GM19043 (cell line): ENCODE measurements around the gene PRRX2.
"Not testable (repeated sequence)": the region's sequence is repeated elsewhere in the genome, so short reads cannot be mapped to it uniquely, and the experiment has no call there.

Experiments
- ATAC-seq: cut with Tn5 transposase; IDR thresholded peaks from one replicate; pipeline ENCODE4 v1.9.1; 2021; ENCODE audit warnings: low read depth; ENCODE audit not compliant: unreplicated experiment

The PRRX2 gene

DNA sequence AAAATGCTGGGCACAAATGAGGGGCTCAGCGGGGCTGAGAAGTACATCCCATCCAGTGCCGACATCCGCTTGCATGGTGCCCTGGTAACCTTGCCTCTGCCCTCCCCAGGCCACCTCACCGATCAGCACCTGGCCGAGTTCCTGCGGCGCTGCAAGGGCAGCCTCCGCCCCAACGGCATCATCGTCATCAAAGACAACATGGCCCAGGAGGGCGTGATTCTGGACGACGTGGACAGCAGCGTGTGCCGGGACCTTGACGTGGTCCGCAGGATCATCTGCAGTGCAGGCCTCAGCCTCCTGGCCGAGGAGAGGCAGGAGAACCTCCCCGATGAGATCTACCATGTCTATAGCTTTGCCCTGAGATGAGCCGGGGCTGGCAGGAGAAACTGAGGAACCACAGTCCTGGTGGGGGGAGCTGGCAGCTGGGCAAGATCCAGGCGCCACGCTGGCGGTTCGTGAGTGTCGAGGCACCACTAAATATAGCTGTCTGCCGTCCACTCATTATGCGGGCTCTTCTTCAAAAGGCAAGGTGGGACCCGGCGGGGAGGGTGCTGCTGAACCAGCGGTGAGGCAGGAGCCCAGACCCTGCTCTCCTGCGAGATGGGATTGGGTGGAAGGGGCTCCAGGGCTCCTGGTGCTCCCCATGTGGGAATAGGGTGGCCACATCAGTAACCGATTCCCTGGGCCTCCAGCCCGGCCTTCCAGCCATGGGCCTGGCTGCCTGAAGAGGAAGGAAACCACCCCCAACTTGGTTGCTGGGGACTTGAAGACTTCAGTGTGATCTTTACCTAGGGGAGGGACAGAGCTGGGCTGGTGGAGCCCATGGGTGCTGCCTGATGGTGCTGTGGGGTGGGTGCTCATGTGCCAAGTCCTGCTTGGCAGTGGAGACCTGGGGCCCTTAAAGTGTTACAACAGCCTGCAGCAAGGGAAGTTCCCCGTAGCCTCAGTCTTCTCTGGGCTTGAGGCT lies 30.1 kb upstream of the PRRX2 start:
- ATAC-seq = no peak

DNA sequence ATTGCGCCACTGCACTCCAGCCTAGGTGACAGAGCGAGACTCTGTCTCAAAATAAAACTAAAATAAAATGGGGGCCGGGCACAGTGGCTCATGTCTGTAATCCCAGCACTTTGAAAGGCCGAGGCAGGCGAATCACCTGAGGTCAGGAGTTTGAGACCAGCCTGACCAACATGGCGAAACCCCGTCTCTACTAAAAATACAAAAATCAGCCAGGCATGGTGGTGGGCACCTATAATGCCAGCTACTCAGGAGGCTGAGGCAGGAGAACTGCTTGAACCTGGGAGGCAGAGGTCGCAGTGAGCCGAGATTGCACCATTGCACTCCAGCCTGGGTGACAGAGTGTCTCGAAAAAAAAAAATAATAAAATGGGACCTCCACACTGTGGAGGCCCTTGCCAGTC lies 29.1 kb upstream of the PRRX2 start:
- not testable (repeated sequence) for ATAC-seq

DNA sequence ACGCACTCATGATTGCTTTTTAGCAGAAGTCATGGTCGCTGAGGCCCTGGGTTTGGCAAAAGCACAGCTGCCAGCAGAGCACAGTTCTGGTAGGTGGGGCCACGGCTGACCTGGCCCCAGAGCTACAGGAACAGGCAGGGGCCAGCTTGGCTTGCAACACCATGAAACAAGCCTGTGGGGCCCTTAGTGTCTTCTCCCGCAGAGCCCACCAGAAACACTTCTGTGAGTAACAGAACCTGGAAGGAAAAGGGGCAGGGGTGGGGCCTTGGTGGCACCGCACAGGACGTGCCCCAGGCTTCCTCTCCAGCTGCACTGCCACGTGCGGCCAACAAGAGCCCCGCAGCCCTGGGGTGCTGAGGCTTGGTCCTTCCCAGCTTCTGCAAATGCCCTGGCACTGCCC lies 28.3 kb upstream of the PRRX2 start:
- ATAC-seq = no peak

DNA sequence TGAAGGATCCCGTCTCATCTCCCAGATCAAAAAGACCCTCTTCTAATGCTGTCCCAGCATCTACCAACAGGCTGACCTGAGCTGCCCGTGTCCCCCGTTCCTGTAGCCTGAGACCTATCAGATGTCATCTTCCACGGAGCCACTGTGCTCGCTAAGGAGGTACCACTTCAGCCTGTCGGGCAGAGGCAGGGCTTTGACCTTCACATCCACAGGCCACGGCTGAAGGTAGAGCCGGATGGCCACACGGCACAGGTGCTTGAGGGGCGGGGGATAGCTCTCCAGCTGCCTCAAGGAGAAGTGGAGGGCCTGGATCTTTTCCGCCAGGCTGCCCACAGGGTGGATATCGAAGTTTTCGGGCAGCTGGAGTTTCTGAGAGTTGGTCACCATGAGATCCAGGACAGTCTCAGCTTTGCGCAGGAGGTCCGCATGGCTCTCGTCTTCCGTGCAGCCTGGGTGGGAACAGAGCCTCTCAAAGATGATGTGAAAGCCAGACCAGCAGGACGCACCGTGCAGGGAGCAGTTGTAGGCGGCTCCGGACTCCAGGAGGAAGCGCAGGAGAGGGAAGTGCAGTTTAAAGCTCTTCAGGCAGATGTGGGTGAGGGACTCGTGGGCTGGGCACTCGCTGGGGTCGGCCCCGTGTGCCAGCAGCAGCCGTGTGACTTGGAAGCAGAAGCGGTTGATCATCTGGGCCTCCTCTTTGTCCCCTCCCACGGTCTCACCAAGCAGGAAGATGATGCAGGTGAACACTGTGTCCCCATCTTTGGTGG lies 27.6 kb upstream of the PRRX2 start:
- ATAC-seq = no peak

DNA sequence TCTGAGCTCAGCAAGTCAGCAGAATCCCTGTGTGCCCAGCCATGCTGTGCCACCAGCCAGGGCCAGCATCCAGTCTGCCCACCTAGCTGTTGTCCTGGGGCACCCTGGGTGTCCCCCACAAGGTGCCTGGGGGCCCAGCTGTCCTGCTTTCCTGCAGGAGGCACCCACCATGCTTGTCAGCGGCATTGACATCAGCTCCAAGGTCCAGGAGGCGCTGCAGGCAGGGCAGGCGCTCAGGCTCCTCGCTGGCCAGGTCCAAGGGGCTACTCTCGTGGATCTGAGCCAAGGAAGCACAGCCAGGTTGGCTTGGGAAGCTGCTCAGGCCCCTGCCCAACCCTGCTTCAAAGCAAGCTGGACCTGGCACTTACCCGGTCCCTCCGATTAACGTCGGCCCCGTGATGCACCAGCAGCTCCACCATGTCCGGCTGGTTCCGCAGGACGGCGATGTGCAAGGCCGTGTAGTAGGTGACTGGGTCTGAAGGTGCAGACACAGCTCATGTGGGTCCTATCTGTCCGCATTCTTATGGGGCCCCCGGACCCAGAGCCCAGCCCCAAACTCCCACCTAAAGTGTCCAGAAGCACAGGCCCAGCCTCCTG lies 26.3 kb upstream of the PRRX2 start:
- no peak for ATAC-seq

DNA sequence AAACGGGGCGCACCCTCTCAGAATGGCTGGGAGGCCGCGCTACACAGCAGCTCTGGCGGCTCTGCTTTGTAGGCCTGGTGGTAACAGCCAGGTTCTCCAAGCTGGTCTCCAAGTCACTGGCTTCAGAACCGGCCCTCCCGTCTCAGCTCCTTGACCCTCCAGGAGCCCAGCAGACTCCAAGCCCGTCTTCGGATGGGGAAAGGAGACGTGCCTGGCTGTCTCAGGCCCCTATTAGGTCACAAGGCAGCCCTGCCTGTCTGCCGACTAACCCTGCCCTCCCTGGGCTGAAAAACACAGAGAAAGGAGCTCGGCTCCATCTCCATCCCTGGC lies 25.7 kb upstream of the PRRX2 start:
- no peak for ATAC-seq

DNA sequence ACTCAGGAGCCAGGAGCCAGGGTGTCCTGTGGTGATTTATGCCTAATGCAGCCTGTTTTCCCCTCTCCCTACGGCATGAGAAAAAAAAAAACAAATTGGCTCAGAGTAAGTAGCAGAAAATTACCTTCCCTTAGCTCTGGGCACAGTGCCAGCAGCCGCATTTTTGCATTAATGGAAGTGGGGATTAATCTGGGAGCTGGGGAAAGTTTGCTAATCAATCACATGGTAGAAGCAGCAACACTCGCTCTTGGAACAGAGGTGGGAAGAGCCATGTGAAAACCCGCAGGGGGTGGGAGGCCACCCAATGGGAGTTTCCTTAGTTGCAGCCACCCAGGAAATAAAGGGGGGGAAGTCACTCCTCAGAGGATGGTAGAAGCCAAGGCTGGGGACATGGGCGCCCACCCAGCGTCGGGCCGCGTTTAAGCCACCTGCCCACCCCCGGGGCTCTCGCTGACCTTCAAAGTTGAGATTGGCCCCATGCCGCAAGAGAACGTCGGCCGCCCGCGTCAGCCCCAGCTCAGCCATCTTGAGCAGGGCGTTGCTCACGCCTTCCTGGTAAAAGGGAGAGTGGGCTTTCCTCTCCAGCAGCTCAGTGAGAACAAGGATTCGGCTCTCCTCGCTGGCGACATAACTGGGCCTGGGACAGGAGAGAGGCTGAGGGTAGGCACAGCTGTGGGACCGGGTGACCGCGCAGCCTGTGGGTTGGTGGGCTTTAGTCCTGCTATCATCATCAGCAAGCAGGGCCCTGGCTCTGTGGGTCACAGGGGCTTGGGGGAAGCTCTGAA lies 25.2 kb upstream of the PRRX2 start:
- ATAC-seq = no peak

DNA sequence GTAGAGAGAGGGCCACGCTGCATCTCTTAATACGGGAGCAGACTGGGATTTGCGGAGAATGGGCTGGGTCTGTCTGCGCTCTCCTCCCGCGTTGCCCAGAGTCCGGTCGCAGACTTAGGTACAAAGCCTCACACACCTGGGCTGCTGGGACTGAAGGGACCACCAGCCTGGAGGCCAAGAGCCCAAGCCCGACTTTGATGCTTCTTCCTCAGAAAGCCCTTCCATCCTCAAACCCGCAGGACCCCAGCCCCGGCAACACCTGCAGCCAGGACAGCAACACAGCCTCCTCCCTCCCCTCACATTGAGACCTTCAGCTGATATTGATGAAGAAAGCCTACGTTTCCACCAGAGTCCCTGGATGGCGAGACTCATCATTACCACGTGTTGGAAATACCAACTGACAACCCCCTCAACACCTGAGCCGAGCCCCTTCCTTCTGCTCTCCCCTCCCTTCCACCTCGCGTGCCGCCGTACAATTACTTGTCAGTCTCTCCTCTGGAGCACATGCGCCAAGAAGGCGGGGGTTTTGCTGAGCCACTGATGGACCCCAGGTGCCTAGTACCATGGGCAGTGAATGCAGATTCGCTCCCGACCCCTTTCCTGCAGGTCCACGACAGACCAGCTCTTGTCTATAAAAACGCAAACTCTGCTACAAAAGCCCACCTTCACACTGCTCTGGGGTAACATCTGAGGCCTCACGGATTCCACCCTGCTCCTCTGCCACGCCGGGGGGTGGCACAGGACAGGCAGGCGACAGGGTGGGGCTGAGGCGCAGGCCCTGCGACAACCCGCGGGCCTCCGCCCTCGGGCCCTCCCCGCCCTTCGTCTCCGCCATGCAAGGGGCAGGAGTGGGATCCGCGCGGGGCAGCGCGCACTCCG lies 24.3 kb upstream of the PRRX2 start:
- ATAC-seq = no peak

DNA sequence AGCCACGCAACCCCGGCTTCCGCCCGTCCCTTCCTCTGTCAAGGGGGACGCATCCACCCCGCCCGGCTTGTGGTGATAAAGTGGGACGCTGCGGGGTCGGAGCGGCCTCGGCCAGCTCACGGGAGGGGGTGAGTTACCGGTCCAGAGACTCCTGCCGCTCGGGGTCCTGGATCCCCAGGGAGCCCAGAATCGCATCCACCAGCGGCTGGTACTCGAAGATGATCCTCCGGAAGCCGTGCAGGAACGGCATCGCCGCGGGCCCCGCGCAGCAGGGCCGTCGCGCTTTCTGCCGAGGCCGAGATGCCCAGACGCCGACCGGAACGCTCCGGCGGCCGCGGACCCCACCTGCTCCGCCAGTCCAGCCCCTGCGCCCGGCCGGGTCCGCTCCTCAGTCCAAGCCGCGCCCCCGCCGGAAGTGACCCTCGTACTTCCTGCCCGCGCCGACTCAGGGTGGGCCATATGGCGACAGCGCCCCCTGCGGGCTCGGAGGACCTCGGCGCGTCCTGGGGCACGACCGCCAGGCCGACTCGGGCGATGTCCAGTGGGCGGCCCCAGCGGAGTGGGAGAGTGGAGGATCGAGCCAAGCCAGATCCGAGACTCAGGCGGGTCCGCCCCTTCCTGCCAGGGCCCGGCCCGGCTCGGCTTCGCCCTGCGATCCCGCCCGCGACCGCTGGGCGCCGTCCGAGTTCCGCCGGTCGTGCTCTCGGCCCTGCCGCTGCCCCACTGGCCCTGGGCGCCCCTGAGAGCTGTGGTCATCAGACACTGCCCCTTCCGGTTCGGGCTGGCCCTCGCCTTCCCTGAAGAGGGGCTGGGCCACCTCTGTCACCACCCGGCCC lies 23.5 kb upstream of the PRRX2 start, which contains the start of gene ASB6:
Gene ASB6, minus strand, starts transcription at position 402 of the 836 bp plus-strand sequence. Its CDS starts 152 bp downstream, at position 250.
- peak; percentile 85 for ATAC-seq

DNA sequence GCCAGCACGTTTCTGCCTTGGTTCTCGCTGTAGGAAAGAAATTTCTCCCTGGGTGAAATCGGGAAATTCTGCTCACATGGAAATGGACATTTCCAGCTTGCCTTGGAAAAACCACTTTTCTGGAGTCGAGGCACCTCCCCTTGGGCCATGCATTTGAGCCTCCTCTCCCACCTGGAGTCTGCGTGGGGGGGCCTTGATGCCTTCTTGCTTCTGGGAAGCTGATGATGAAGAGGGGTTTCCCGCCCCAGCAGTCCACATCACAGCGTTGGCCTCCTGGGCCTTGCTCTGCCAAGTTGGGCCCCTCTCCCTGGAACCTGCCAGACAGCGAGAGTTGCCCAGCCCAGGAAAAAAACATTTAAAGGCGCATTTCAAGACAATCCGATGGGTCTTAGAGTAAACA lies 21.7 kb upstream of the PRRX2 start:
- no peak for ATAC-seq

DNA sequence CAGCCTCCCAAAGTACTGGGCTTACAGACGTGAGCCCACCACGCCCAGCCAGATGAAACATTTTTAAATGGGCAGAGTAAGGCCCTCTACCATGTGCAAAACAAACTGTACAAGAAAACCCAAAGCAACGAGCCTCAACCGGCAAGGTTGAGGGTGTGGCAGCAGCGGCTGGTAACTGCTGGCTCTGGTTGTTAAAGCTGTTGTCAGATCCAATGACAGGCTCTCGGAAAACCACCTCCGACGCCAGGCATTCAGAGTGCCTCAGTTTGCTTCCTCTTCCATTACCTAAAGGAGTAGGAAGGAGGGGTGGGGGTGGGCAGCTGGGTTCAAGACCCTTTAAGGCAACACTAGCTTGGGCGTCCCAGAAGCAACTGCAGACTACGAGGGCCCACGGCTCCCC lies 21.1 kb upstream of the PRRX2 start:
- no peak for ATAC-seq

DNA sequence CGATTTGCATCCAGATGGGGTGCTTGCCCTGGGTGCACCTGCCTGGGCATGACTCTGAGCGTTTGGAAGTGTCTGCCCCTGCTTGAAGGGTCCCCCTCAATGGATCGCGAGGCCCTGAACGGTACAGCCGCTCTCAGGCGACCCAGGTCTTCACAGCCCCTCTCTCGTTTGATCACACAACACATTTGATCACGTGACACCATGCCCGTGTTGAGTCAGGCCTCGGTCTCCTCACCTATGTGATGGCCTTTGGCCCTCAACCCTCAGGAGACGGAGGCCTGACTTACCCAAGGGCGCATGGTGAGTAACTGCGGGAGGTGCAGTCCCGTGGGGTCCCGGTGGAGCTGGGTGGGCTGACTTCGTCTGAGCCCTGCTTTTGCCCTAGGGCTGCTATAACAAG lies 20.5 kb upstream of the PRRX2 start:
- ATAC-seq = no peak

DNA sequence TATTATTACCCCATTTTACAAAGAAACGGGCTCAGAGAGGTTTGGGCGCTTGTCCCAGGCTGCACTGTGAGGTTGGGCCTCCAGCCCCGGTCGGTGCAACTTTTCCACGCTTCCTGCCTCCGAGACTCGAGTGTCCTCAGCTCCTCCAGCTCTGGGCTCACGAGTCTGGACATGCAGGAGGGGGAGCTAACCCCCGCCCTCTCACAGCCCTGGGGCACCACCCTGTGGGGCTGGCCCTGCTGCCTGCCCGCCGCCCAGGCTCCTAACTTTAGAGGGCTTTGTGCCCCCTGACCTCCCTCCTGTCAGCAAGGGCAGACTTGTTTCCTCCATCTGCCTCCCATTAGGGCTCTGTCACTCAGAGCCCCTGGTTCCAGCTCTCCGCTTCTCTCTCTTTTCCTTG lies 19.2 kb upstream of the PRRX2 start:
- ATAC-seq = no peak

DNA sequence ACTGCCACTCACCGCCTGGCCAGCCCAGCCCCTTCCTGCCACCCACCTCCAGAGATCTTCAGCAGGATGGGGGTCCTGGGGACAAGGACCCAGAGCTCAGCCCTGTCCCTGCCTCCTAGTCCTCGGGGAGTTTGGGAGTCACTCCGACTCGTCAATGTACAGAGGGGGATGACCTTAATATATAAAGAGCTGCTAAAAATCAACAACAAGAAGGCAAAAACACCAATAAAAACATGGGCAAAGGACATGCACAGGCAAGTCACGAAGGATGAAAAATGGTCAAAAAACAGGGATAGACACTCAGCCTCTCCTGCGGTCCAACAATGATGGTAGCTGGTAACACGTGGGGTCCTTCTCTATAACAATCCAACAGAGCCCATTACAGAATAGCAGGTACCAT lies 18.8 kb upstream of the PRRX2 start:
- no peak for ATAC-seq

DNA sequence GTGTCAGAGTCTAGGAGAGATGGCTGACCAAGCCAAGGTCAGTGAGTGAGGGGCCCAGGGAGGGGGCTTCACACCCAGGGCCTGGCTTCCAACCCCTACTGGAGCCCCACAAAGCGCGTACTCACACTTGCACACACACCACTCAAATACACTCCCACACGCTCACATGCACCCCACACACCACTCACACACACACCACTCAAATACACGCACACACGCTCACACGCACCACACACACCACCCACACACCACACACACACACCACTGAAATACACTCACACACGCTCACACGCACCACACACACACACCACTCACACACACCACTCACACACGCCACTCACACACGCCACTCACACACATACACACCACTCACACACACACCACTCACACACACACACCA lies 17.8 kb upstream of the PRRX2 start:
- ATAC-seq = no peak

DNA sequence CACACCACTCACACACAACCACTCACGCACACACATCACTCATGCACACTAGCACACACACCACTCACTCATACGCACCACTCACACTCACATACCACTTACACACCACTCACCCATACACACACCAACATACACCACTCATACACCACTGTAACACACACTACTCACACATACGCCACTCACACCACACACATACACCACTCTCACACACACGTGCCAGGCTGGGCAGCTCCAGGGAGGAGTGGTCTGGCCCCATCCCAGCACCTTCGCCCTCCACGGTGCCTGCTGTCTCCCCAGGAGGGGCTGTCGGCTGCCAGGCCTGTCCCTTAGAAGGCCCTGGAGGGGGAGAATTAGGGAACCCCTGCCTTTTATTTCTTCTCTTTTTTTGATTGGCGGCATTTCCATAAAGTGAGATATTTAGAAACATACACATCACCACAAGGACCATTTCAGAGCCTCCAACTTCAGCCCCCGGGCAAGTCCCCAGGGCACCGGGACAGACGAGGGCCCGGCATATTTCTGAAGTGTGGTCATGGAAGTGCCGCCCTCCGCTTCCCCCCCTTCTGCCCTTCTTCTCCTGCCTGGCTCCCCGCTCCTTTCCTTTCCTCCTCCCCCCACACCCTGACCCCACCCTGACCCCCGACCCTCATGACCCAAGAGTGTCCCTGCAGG lies 17.2 kb upstream of the PRRX2 start:
- ATAC-seq = no peak

DNA sequence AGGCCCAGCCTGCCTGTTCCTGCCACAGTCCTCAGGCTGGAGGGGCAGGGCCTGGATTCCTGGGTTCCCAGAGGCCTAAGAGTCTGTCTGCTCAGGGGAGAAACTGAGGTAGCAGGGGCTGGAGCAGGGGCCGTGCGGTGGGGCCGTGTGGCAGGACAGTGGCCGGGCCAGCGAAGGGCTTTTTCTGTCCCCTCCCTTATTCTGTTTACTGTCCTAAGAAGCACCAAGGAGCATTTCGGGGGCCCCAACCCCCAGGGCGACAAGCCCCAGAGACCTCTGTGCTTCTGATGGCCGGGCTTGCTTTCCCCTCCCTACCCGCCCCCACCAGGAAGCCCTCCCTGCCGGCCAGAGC lies 16.7 kb upstream of the PRRX2 start:
- no peak for ATAC-seq
